Breast epithelium (tissue), 3 donors: Measurements from ENCODE around the gene CDKN2AIP.

ENCODE experiments used
- CTCF ChIP-seq, 3 donors: fragments of 450-650 bp; IDR thresholded peaks; one replicate each; pipeline ENCODE4 v1.5.1; 2016 to 2017; ENCODE audit warnings: antibody characterized with exemption in 3 of 3, mild to moderate bottlenecking in 3 of 3, moderate library complexity in 3 of 3
- POLR2A ChIP-seq: fragments of 450-650 bp; IDR thresholded peaks from one replicate; pipeline ENCODE4 v1.6.1; 2016; ENCODE audit warnings: antibody characterized with exemption, mild to moderate bottlenecking, moderate library complexity
- POLR2AphosphoS5 ChIP-seq, 3 donors: sonication (generic); formaldehyde crosslinking; IDR thresholded peaks; one replicate each; pipeline ENCODE4 v1.6.1; 2017; ENCODE audit warnings: antibody characterized with exemption in 3 of 3

GRCh38 chr4:183467246-183467645 lies 22.8 kb downstream of the CDKN2AIP start:
- TF ChIP-seq CTCF (IDR thresholded peaks at IDR 0.05) (no peak), POLR2A (no peak), POLR2AphosphoS5 (IDR thresholded peaks at IDR 0.05) (no peak)
